GM23248 (cell line): Measurements from ENCODE around the gene TNRC6C. TPM values are rescaled to one million over a fixed set of nuclear protein-coding genes. Genes with fewer than 3 reads are reported as not detected.

Source experiments
- DNase-seq: peaks from one replicate; pipeline ENCODE4 v3.0.0-alpha.2; 2015
- H2AFZ ChIP-seq: fragments of 200-600 bp; sonication (generic); 2 replicates; pipeline ENCODE4 v1.6.1; 2016; ENCODE audit warnings: antibody characterized with exemption
- H3F3A ChIP-seq: fragments of 200-600 bp; sonication (generic); 2 replicates; pipeline ENCODE4 v1.6.1; 2016; ENCODE audit warnings: mild to moderate bottlenecking, antibody characterized with exemption, mixed run types; ENCODE audit not compliant: insufficient read depth
- H3K27ac ChIP-seq: fragments of 200-600 bp; sonication (generic); 2 replicates; pipeline ENCODE4 v1.5.1; 2016; ENCODE audit warnings: mild to moderate bottlenecking
- H3K27me3 ChIP-seq: fragments of 200-600 bp; sonication (generic); replicated peaks from 2 replicates; pipeline ENCODE4 v1.6.1; 2016; ENCODE audit warnings: mild to moderate bottlenecking; ENCODE audit not compliant: insufficient read depth
- H3K36me3 ChIP-seq: fragments of 200-600 bp; sonication (generic); 2 replicates; pipeline ENCODE4 v1.6.1; 2016; ENCODE audit warnings: low read depth, mild to moderate bottlenecking
- H3K4me1 ChIP-seq: fragments of 200-600 bp; sonication (generic); 2 replicates; pipeline ENCODE4 v1.6.1; 2016; ENCODE audit warnings: mild to moderate bottlenecking; ENCODE audit not compliant: insufficient read depth
- H3K4me2 ChIP-seq: fragments of 200-600 bp; sonication (generic); one replicate; pipeline ENCODE4 v1.6.1; 2016; ENCODE audit warnings: mild to moderate bottlenecking; ENCODE audit not compliant: unreplicated experiment
- H3K4me3 ChIP-seq: fragments of 200-600 bp; sonication (generic); 2 replicates; pipeline ENCODE4 v1.5.1; 2016; ENCODE audit warnings: mild to moderate bottlenecking
- H3K79me2 ChIP-seq: fragments of 200-600 bp; sonication (generic); 2 replicates; pipeline ENCODE4 v1.6.1; 2016; ENCODE audit warnings: mild to moderate bottlenecking; ENCODE audit not compliant: insufficient read depth
- H3K9ac ChIP-seq: fragments of 200-600 bp; sonication (generic); 2 replicates; pipeline ENCODE4 v1.6.1; 2016; ENCODE audit warnings: mild to moderate bottlenecking
- H3K9me2 ChIP-seq: fragments of 200-600 bp; sonication (generic); 2 replicates; pipeline ENCODE4 v1.6.1; 2016; ENCODE audit warnings: mixed run types, mild to moderate bottlenecking, moderate library complexity; ENCODE audit not compliant: insufficient read depth
- H3K9me3 ChIP-seq: fragments of 200-600 bp; sonication (generic); one replicate; pipeline ENCODE4 v1.6.1; 2017; ENCODE audit warnings: low read depth
- H4K20me1 ChIP-seq: fragments of 200-600 bp; sonication (generic); 2 replicates; pipeline ENCODE4 v1.6.0; 2016; ENCODE audit not compliant: insufficient read depth
- EZH2 ChIP-seq: fragments of 200-600 bp; sonication (generic); IDR thresholded peaks from 2 replicates; pipeline ENCODE4 v1.6.1; 2018; ENCODE audit warnings: antibody characterized with exemption, mild to moderate bottlenecking; ENCODE audit not compliant: insufficient read depth, poor library complexity, severe bottlenecking
- EZH2phosphoT487 ChIP-seq: fragments of 200-600 bp; sonication (generic); IDR thresholded peaks from 2 replicates; pipeline ENCODE4 v1.6.1; 2018; ENCODE audit warnings: antibody characterized with exemption, moderate library complexity, mild to moderate bottlenecking, low read depth; ENCODE audit not compliant: insufficient read depth
- WGBS, 2 experiments: methylation state at CpG; one replicate each; pipeline ENCODE4 v1.1.6; 2015 to 2017; ENCODE audit warnings: low lambda C conversion rate in 2 of 2, low coverage in 1 of 2; ENCODE audit errors: missing lambda C conversion rate in 2 of 2; 5-methylcytosine and 5-hydroxymethylcytosine counted together
- in situ Hi-C: fragments of 300-500 bp; cut with MboI; formaldehyde crosslinking; loops from 2 replicates; pipeline ENCODE4 v1.15.0; 2020
- polyA plus RNA-seq: library from polyadenylated mRNA; unstranded; fragments of >200 nt; fragmentation: Nextera tagmentation; extraction: Ambion mirVana; gene quantifications from 2 replicates; pipeline ENCODE4 v1.2.1, GENCODE V29; 2016
- total RNA-seq: library from RNA; depleted of rRNA; stranded (reverse); fragments of >200 nt; shearing (Covaris generic); gene quantifications from 2 replicates; pipeline ENCODE4 v1.2.3, GENCODE V29; 2014

The TNRC6C gene
- total and polyA plus RNA-seq, 2 experiments from 2014 or later, result 2.3 TPM

- Histone ChIP-seq H3K27ac (no peak overlapping the region), H3K4me3 (no peak overlapping the region), H3K79me2 (no peaks in the 10 kb centered on the region), H3K9ac (no peak overlapping the region), H4K20me1 (no peaks in the 10 kb centered on the region), H3K4me2 (no peak overlapping the region), H3K9me2 (no peaks in the 10 kb centered on the region), H3K4me1 (no peaks in the 10 kb centered on the region), H3K36me3 (no peaks in the 10 kb centered on the region), H3K27me3 (peaks cover 42% of the 10 kb centered on the region), H3F3A (no peaks in the 10 kb centered on the region), H3K9me3 (no peaks in the 10 kb centered on the region), H2AFZ (no peak overlapping the region)
- DNase-seq, result no peak
- in situ Hi-C loops, result no loop called here
- TF ChIP-seq EZH2phosphoT487 (no peak), EZH2 (no peak)
- 58 to 59% methylated on average over 11 of the region's 11 CpGs for WGBS, 2 experiments
These were observed 16.2 kb upstream of the TNRC6C start for GRCh38 chr17:77942112-77942988.

- Histone ChIP-seq H3K27me3 (peaks cover 32% of the 10 kb centered on the region), H3K27ac (no peak overlapping the region), H3K4me3 (no peak overlapping the region), H3K4me1 (no peaks in the 10 kb centered on the region), H4K20me1 (no peaks in the 10 kb centered on the region), H3F3A (no peaks in the 10 kb centered on the region), H3K9me3 (no peaks in the 10 kb centered on the region), H3K9me2 (no peaks in the 10 kb centered on the region), H3K36me3 (no peaks in the 10 kb centered on the region), H3K9ac (no peak overlapping the region), H2AFZ (no peak overlapping the region), H3K4me2 (no peak overlapping the region), H3K79me2 (no peaks in the 10 kb centered on the region)
- in situ Hi-C loops, result no loop called here
- WGBS, 2 experiments, result 32 to 37% methylated on average over 5 of the region's 5 CpGs
- DNase-seq, result peak; percentile 20
- TF ChIP-seq EZH2phosphoT487 (no peak), EZH2 (no peak)
These were observed 14.5 kb upstream of the TNRC6C start for GRCh38 chr17:77943971-77944370.

GRCh38 chr17:77944390-77945222 lies 13.9 kb upstream of the TNRC6C start:
- H3K9ac ChIP-seq, result no peak overlapping the region
- peak; percentile 8 for DNase-seq
- H4K20me1 ChIP-seq, result no peaks in the 10 kb centered on the region
- H3K79me2 ChIP-seq, result no peaks in the 10 kb centered on the region
- in situ Hi-C loops, result no loop called here
- no peaks in the 10 kb centered on the region for H3K4me1 ChIP-seq
- H3F3A ChIP-seq, result no peaks in the 10 kb centered on the region
- no peak overlapping the region for H3K4me3 ChIP-seq
- WGBS, 2 experiments, result 61 to 64% methylated on average over 12 of the region's 12 CpGs
- H3K9me3 ChIP-seq, result no peaks in the 10 kb centered on the region
- H3K9me2 ChIP-seq, result no peaks in the 10 kb centered on the region
- H3K4me2 ChIP-seq, result no peak overlapping the region
- H3K36me3 ChIP-seq, result no peaks in the 10 kb centered on the region
- peaks cover 28% of the 10 kb centered on the region for H3K27me3 ChIP-seq
- H2AFZ ChIP-seq, result no peak overlapping the region
- TF ChIP-seq EZH2phosphoT487, result no peak
- TF ChIP-seq EZH2, result no peak
- H3K27ac ChIP-seq, result no peak overlapping the region

GRCh38 chr17:77946900-77947645 lies 11.4 kb upstream of the TNRC6C start:
- TF ChIP-seq EZH2 (no peak), EZH2phosphoT487 (no peak)
- Histone ChIP-seq H3K27me3 (peaks cover 39% of the 10 kb centered on the region), H3K9me3 (no peaks in the 10 kb centered on the region), H3K4me2 (no peak overlapping the region), H3K4me3 (no peak overlapping the region), H3F3A (no peaks in the 10 kb centered on the region), H3K79me2 (no peaks in the 10 kb centered on the region), H3K9me2 (no peaks in the 10 kb centered on the region), H3K4me1 (no peaks in the 10 kb centered on the region), H3K27ac (no peak overlapping the region), H2AFZ (no peak overlapping the region), H4K20me1 (no peaks in the 10 kb centered on the region), H3K9ac (no peak overlapping the region), H3K36me3 (no peaks in the 10 kb centered on the region)
- in situ Hi-C loops, result no loop called here
- DNase-seq, result no peak
- 49 to 63% methylated on average over 6 of the region's 6 CpGs for WGBS, 2 experiments
